ENCODE data around the gene C1GALT1C1L. TPM values are rescaled to one million over a fixed set of nuclear protein-coding genes. Genes with fewer than 3 reads are reported as not detected.

Gene C1GALT1C1L
- total and polyA plus RNA-seq, 2 donors (not counting 1 experiment from before 2014, with no cell fraction given): 0.33 to 1.9 TPM

GRCh38 chr2:43675646-43676321, 445 bp downstream of the C1GALT1C1L start:
- Histone ChIP-seq H3K9me3 (ENCODE audit: control insufficient read depth, insufficient read depth, low read depth, low read length) (no peaks in the 10 kb centered on the region), H3K36me3 (ENCODE audit: control insufficient read depth, insufficient read depth, low read length) (no peaks in the 10 kb centered on the region), H3K27me3 (ENCODE audit: control insufficient read depth, insufficient read depth, low read length) (no peaks in the 10 kb centered on the region), H3K4me3 (replicated peaks in 1 of 4; ENCODE audit: control extremely low read depth in 1 of 4, insufficient read depth in 1 of 4, low read depth in 3 of 4, low read length in 4 of 4) (peak overlapping the region; percentile 37 to 69 (median 53)), H3K27ac (ENCODE audit: insufficient read depth, low read length) (no peak overlapping the region), H3K79me2 (ENCODE audit: control insufficient read depth, insufficient read depth, low read length) (no peaks in the 10 kb centered on the region), H3K4me1 (ENCODE audit: control insufficient read depth, extremely low read depth, insufficient read depth, low read length) (no peaks in the 10 kb centered on the region), H4K20me1 (ENCODE audit: control insufficient read depth, extremely low read depth, insufficient read depth, low read length) (no peaks in the 10 kb centered on the region), H3K9ac (ENCODE audit: insufficient read depth, low read length) (peak overlapping the region; percentile 37), H2AFZ (ENCODE audit: low read length) (peak overlapping the region; percentile 70), H3K4me2 (ENCODE audit: extremely low read depth, insufficient read depth, low read length) (peak overlapping the region; percentile 67)
- peak in 1 of 2 donors; percentile 1 for DNase-seq (ENCODE audit: low read depth in 2 of 2)
- TF ChIP-seq EZH2 (IDR thresholded peaks at IDR 0.05; ENCODE audit: low read length, missing control alignments) (no peak), CTCF (conservative IDR thresholded peaks at IDR 0.05 in 1 of 2, IDR thresholded peaks at IDR 0.05 in 1 of 2; ENCODE audit: low read depth in 1 of 2, low read length in 2 of 2) (no peak)

GRCh38 chr2:43657241-43657640, 19.0 kb downstream of the C1GALT1C1L start:
- H3K79me2 ChIP-seq (ENCODE audit: control insufficient read depth, insufficient read depth, low read length): no peaks in the 10 kb centered on the region
- no peak overlapping the region for H3K9ac ChIP-seq (ENCODE audit: insufficient read depth, low read length)
- H3K27ac ChIP-seq (ENCODE audit: insufficient read depth, low read length): no peak overlapping the region
- H2AFZ ChIP-seq (ENCODE audit: low read length): no peak overlapping the region
- H3K9me3 ChIP-seq (ENCODE audit: control insufficient read depth, insufficient read depth, low read depth, low read length): no peaks in the 10 kb centered on the region
- no peaks in the 10 kb centered on the region for H3K36me3 ChIP-seq (ENCODE audit: control insufficient read depth, insufficient read depth, low read length)
- TF ChIP-seq EZH2 (IDR thresholded peaks at IDR 0.05; ENCODE audit: low read length, missing control alignments) (no peak), CTCF (conservative IDR thresholded peaks at IDR 0.05 in 1 of 2, IDR thresholded peaks at IDR 0.05 in 1 of 2; ENCODE audit: low read depth in 1 of 2, low read length in 2 of 2) (no peak)
- no peak overlapping the region for H3K4me3 ChIP-seq (replicated peaks in 1 of 4; ENCODE audit: control extremely low read depth in 1 of 4, insufficient read depth in 1 of 4, low read depth in 3 of 4, low read length in 4 of 4)
- no peaks in the 10 kb centered on the region for H3K27me3 ChIP-seq (ENCODE audit: control insufficient read depth, insufficient read depth, low read length)
- no peak for DNase-seq (ENCODE audit: low read depth in 2 of 2)
- H3K4me1 ChIP-seq (ENCODE audit: control insufficient read depth, extremely low read depth, insufficient read depth, low read length): no peaks in the 10 kb centered on the region
- no peaks in the 10 kb centered on the region for H4K20me1 ChIP-seq (ENCODE audit: control insufficient read depth, extremely low read depth, insufficient read depth, low read length)
- no peak overlapping the region for H3K4me2 ChIP-seq (ENCODE audit: extremely low read depth, insufficient read depth, low read length)

GRCh38 chr2:43653506-43653905, 22.7 kb downstream of the C1GALT1C1L start:
- H4K20me1 ChIP-seq (ENCODE audit: control insufficient read depth, extremely low read depth, insufficient read depth, low read length): no peaks in the 10 kb centered on the region
- H3K36me3 ChIP-seq (ENCODE audit: control insufficient read depth, insufficient read depth, low read length): no peaks in the 10 kb centered on the region
- DNase-seq (ENCODE audit: low read depth in 2 of 2): no peak
- no peak overlapping the region for H2AFZ ChIP-seq (ENCODE audit: low read length)
- H3K27ac ChIP-seq (ENCODE audit: insufficient read depth, low read length): no peak overlapping the region
- H3K4me1 ChIP-seq (ENCODE audit: control insufficient read depth, extremely low read depth, insufficient read depth, low read length): no peaks in the 10 kb centered on the region
- H3K4me3 ChIP-seq (replicated peaks in 1 of 4; ENCODE audit: control extremely low read depth in 1 of 4, insufficient read depth in 1 of 4, low read depth in 3 of 4, low read length in 4 of 4): no peak overlapping the region
- H3K9ac ChIP-seq (ENCODE audit: insufficient read depth, low read length): no peak overlapping the region
- no peak for TF ChIP-seq EZH2 (IDR thresholded peaks at IDR 0.05; ENCODE audit: low read length, missing control alignments)
- no peak for TF ChIP-seq CTCF (conservative IDR thresholded peaks at IDR 0.05 in 1 of 2, IDR thresholded peaks at IDR 0.05 in 1 of 2; ENCODE audit: low read depth in 1 of 2, low read length in 2 of 2)
- H3K9me3 ChIP-seq (ENCODE audit: control insufficient read depth, insufficient read depth, low read depth, low read length): no peaks in the 10 kb centered on the region
- no peak overlapping the region for H3K4me2 ChIP-seq (ENCODE audit: extremely low read depth, insufficient read depth, low read length)
- no peaks in the 10 kb centered on the region for H3K27me3 ChIP-seq (ENCODE audit: control insufficient read depth, insufficient read depth, low read length)
- H3K79me2 ChIP-seq (ENCODE audit: control insufficient read depth, insufficient read depth, low read length): no peaks in the 10 kb centered on the region
